NCI-H1092 treated with DMSO at 0.1 percent for 48 hours (cell line): ENCODE results near the gene CSE1L.
"Not testable (repeated sequence)": the region's sequence is repeated elsewhere in the genome, so short reads cannot be mapped to it uniquely, and the experiment has no call there.

Experiments
- DNase-seq: peaks from one replicate; lab custom pipeline; 2025; lab: John Stamatoyannopoulos, UW

CSE1L gene

DNA sequence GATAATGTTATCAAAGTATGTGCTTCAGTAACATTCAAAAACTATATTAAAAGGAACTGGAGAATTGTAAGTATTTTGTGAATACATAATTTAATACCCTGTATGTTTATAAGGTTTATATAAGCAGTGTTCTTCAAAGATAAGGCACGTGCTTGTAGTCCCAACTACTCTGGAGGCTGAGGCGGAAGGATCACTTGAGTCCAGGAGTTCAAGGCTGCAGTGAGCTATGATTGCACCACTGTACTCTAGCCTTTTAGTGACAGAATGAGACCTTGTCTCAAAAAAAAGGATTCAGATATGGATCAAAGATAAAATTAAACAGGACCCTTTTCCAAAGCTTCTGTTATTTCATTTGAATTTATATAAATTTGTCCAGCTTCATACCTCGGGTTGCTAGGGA, 17.2 kb downstream of the CSE1L start:
- DNase-seq, result no peak

GRCh38 chr20:49074521-49074920, 28.4 kb downstream of the CSE1L start:
- DNase-seq, result no peak

DNA sequence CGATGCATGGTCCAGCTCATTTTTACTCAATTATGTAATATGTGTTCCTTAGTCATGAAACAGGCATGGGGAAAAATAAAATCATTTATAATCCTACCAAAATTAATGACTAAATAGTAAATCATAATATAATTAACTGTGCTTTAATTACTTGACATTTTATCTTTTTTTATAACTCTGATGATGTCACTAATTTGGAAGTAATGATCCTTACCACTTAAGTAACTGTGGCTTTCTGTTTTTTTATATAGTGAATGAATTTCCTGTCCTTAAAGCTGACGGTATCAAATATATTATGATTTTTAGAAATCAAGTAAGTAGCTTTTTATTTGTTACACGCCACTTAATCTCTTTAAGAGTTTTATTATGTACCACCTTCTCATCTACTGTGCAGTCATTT, 32.2 kb downstream of the CSE1L start:
- no peak for DNase-seq

DNA sequence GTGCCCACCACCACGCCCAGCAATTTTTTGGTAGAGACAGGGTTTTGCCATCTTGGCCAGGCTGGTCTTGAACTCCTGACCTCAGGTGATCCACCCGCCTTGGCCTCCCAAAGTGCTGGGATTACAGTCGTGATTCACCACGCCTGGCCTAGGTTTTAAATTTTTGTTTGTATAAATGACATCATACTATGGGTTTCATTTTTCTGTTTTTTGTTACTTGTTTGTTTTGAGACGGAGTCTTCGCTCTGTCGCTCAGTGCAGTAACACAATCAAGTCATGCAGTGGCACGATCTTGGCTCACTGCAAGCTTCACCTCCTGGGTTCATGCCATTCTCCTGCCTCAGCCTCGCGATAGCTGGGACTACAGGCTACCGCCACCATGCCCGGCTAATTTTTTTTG, 36.2 kb downstream of the CSE1L start:
- not testable (repeated sequence) for DNase-seq

GRCh38 chr20:49091104-49091503, 45.0 kb downstream of the CSE1L start:
- DNase-seq, result no peak

DNA sequence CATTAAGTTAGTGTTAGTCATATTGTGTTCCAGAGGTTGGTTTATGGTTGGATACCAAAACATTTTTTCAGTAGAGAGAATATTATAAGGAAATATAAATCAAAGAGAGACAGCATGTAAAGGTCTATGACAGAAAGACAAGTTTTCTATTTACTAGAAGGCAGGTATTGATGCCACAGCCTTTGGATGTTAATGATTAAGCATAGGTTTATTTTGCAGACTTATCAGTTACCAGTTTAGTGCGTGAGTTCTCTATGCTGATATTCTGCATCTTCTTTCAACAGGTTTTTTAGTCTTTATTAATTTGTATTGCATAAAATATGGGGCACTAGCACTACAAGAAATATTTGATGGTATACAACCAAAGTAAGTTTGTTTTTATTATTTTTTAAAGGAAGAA, 45.6 kb downstream of the CSE1L start:
- no peak for DNase-seq

DNA sequence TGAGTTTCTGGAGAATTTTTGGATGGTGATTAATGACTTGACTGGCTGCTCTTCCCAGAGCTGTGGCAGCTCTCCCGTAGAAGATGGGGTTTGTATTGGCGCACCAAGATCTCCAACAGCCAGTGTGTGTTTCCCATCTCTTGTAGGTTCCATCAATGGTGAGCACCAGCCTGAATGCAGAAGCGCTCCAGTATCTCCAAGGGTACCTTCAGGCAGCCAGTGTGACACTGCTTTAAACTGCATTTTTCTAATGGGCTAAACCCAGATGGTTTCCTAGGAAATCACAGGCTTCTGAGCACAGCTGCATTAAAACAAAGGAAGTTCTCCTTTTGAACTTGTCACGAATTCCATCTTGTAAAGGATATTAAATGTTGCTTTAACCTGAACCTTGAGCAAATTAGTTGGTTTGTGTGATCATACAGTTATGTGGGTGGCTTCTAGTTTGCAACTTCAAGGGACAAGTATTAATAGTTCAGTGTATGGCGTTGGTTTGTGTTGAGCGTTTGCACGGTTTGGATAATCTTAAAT, 50.2 kb downstream of the CSE1L start:
- DNase-seq, result no peak

DNA sequence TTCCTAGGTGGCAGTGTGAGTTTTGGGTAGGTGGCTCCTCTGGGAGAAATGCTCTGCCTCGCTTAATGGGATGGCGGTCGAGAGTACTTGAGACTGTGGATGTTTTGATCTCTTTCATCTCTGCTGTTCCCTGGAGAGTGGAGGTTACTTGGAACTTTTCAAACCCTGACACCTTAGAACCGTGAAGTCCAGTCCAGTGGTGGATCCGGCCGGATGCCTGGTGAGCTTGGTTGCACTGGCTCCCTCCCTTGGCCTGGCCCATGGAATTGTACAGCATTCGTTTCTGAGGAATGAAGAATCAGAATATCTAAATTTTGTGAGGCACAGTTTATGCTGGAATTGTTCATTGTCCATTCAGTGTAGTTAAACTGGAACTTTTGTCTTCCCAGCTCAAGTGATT, 51.0 kb downstream of the CSE1L start:
- no peak for DNase-seq

DNA sequence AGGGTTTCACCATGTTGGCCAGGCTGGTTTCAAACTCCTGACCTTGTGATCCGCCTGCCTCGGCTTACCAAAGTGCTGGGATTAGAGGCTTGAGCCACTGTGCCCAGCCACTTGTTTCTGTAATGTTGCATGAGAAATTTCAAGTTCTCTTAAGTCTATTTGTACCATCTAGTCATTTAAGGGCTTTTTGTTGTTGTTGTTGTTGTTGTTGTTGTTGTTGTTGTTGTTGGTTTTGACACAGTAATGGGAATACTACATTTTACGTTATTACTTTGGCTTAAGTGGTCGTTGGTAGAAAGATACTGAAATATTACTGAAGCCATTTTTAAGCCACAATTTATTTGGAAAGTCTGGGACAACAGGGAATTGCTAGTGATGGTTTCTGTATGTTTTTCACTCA, 52.0 kb downstream of the CSE1L start:
- DNase-seq, result no peak

DNA sequence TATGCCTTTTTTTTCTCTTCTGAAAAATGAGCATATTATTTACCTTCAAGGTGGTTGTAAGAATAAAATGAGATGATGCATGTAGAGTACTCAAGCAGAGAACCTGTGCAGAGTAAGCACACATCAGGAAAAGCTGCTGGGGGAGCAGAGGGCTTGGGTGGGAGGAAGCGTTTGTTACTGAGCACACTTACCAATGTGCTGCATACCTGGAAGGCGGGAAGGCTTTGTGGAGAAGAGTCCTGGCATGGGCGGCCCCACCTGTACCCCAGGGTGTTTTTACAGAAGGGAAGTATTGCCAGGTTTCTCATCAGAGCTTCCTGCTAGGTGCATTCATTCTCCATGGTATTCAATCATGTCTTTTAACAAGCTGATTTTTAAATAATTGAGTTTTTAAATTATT, 52.9 kb downstream of the CSE1L start:
- no peak for DNase-seq

- DNase-seq, result not testable (repeated sequence)
Observed at GRCh38 chr20:49100292-49100691, 54.2 kb downstream of the CSE1L start.

GRCh38 chr20:49100972-49101371, 54.9 kb downstream of the CSE1L start:
- DNase-seq, result no peak

DNA sequence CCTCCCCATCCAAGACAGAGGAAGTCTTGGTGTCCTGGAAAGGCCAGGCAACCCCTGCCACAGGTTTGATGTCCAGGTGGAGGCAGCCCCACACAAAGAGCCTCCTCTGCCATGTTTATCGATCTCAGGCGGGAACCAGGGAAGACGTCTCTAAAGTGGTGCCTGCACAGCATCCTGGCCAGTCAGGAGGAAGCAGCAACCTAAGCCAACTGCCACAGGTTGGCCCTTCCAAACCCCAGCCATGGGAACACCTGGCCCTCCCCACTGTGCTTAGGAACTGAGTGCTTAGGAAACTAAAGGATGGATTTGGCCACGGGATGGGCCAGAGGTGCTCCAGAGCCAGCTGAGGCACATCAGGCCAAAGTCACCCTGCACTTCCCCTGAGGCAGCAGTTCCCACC, 56.9 kb downstream of the CSE1L start:
- no peak for DNase-seq

DNA sequence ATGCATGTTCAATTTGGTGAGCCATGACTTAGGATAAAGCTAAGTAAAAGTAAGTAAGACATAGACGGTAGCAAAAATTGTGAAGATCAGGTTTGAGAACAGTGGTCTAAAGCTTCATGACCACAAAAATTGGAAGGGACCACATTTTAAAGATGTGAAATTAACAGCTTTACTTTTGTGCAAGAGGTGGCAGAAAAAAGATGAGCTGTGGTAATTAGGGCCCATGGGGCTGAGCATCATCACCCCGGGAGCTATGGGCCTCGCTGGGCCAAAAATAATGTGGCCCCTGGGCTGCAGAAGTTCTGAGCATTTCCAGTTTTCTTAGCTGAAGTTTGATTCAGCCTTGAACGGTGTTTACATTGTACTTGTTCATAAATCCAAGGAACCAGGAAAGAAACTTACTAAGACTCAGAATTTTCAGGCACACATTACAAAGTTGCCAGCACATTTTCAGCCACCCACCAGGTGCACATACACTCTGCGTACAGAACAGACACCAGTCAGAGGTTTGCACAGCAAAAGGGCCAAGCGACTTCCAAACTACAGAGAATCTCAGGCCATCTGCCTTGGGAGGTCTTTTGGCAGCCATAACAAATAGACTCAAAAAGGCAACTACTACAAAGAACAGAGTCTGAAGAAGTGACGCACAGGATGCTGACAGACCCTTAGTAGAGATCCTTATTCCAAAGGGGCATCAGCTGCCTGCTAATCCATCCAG, 57.7 kb downstream of the CSE1L start:
- DNase-seq, result no peak

GRCh38 chr20:49104365-49104648, 58.2 kb downstream of the CSE1L start:
- DNase-seq, result no peak

- not testable (repeated sequence) for DNase-seq
Observed at GRCh38 chr20:49104979-49105547, 59.0 kb downstream of the CSE1L start.

- no peak for DNase-seq
Observed at GRCh38 chr20:49106328-49106727, 60.2 kb downstream of the CSE1L start.

- no peak for DNase-seq
Observed at GRCh38 chr20:49110767-49111694, 64.9 kb downstream of the CSE1L start.

GRCh38 chr20:49112596-49113274, 66.6 kb downstream of the CSE1L start:
- DNase-seq, result no peak

- DNase-seq, result no peak
Observed at GRCh38 chr20:49115564-49115963, 69.5 kb downstream of the CSE1L start.

- no peak for DNase-seq
Observed at GRCh38 chr20:49118307-49118706, 72.2 kb downstream of the CSE1L start.

- DNase-seq, result no peak
Observed at GRCh38 chr20:49119988-49120387, 73.9 kb downstream of the CSE1L start.
